ENCODE data around the gene RS1.

RS1 gene

GRCh38 chrX:18709833-18710232 is 37.9 kb upstream of the RS1 start:
- TF ChIP-seq, protein P1, sequence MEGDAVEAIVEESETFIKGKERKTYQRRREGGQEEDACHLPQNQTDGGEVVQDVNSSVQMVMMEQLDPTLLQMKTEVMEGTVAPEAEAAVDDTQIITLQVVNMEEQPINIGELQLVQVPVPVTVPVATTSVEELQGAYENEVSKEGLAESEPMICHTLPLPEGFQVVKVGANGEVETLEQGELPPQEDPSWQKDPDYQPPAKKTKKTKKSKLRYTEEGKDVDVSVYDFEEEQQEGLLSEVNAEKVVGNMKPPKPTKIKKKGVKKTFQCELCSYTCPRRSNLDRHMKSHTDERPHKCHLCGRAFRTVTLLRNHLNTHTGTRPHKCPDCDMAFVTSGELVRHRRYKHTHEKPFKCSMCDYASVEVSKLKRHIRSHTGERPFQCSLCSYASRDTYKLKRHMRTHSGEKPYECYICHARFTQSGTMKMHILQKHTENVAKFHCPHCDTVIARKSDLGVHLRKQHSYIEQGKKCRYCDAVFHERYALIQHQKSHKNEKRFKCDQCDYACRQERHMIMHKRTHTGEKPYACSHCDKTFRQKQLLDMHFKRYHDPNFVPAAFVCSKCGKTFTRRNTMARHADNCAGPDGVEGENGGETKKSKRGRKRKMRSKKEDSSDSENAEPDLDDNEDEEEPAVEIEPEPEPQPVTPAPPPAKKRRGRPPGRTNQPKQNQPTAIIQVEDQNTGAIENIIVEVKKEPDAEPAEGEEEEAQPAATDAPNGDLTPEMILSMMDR (IDR thresholded peaks at IDR 0.05; ENCODE audit: low read length), result no peak
- no peak for TF ChIP-seq EZH2 (IDR thresholded peaks at IDR 0.05; ENCODE audit: borderline replicate concordance, low read length)
- Histone ChIP-seq H3K4me1 (ENCODE audit: insufficient read depth, low read length, severe bottlenecking) (no peaks in the 10 kb centered on the region), H3K79me2 (ENCODE audit: insufficient read depth, low read length) (no peaks in the 10 kb centered on the region), H4K20me1 (ENCODE audit: insufficient read depth, low read length) (no peaks in the 10 kb centered on the region), H3K27ac (ENCODE audit: low read depth, low read length, poor library complexity, severe bottlenecking) (no peak overlapping the region), H3K27me3 (ENCODE audit: insufficient read depth, low read length) (no peaks in the 10 kb centered on the region), H3K36me3 (ENCODE audit: insufficient read depth, low read length) (no peaks in the 10 kb centered on the region), H3K9me3 (ENCODE audit: low read length) (no peaks in the 10 kb centered on the region), H2AFZ (ENCODE audit: low read length) (no peak overlapping the region), H3K9me2 (ENCODE audit: low read depth, low read length) (no peaks in the 10 kb centered on the region), H3K4me3 (ENCODE audit: low read depth, low read length, poor library complexity, severe bottlenecking) (no peak overlapping the region), H3K4me2 (ENCODE audit: low read length) (no peak overlapping the region), H3F3A (ENCODE audit: insufficient read depth, low read length) (no peaks in the 10 kb centered on the region), H3K9ac (ENCODE audit: low read length) (no peak overlapping the region)

DNA sequence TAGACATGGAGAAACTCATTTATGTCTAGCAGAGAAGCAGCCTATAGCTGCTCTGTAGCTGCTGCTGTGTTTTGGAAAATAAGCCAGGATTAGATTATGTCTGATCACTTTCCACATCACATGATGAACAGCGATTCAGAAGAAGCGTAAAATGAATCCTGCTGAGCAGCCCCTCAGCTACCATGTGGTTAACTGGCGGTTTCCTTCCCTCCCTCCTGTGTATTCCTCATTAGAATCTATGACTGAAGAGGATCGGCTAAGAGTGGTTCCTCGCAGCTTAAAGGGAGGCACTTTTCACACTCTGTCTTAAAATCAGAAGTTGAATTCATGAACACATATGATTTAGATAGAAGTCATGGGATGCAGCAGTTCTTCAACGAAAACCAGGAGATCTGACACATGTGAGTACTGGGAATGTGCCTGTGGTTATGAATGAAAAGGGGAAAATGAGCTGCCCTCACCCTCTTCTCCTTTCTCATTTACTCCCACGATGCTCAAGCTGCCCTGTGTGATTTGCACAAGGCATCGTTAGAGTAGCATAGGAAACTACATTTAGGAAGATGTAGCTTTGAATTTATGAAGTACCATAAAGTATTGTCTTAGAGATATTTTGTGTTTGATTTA is 35.6 kb upstream of the RS1 start, which contains the start of gene PPEF1:
Gene PPEF1 (plus strand): TSS at position 220 of the 624 bp plus-strand sequence. CDS start 136 bp downstream, at position 356.
- H3K27me3 ChIP-seq (ENCODE audit: insufficient read depth, low read length), result no peaks in the 10 kb centered on the region
- H4K20me1 ChIP-seq (ENCODE audit: insufficient read depth, low read length), result no peaks in the 10 kb centered on the region
- H3K27ac ChIP-seq (ENCODE audit: low read depth, low read length, poor library complexity, severe bottlenecking), result no peak within 1 kb of the TSS
- H3K4me1 ChIP-seq (ENCODE audit: insufficient read depth, low read length, severe bottlenecking), result no peaks in the 10 kb centered on the region
- no peaks in the 10 kb centered on the region for H3K9me3 ChIP-seq (ENCODE audit: low read length)
- no peak within 1 kb of the TSS for H2AFZ ChIP-seq (ENCODE audit: low read length)
- H3K36me3 ChIP-seq (ENCODE audit: insufficient read depth, low read length), result no peaks in the 10 kb centered on the region
- no peaks in the 10 kb centered on the region for H3K79me2 ChIP-seq (ENCODE audit: insufficient read depth, low read length)
- no peak within 1 kb of the TSS for H3K4me2 ChIP-seq (ENCODE audit: low read length)
- H3K4me3 ChIP-seq (ENCODE audit: low read depth, low read length, poor library complexity, severe bottlenecking), result no peak within 1 kb of the TSS
- no peak within 1 kb of the TSS for H3K9ac ChIP-seq (ENCODE audit: low read length)
- no peak for TF ChIP-seq EZH2 (IDR thresholded peaks at IDR 0.05; ENCODE audit: borderline replicate concordance, low read length)
- TF ChIP-seq, protein P1 (IDR thresholded peaks at IDR 0.05; ENCODE audit: low read length), result no peak
- no peaks in the 10 kb centered on the region for H3F3A ChIP-seq (ENCODE audit: insufficient read depth, low read length)
- H3K9me2 ChIP-seq (ENCODE audit: low read depth, low read length), result no peaks in the 10 kb centered on the region

DNA sequence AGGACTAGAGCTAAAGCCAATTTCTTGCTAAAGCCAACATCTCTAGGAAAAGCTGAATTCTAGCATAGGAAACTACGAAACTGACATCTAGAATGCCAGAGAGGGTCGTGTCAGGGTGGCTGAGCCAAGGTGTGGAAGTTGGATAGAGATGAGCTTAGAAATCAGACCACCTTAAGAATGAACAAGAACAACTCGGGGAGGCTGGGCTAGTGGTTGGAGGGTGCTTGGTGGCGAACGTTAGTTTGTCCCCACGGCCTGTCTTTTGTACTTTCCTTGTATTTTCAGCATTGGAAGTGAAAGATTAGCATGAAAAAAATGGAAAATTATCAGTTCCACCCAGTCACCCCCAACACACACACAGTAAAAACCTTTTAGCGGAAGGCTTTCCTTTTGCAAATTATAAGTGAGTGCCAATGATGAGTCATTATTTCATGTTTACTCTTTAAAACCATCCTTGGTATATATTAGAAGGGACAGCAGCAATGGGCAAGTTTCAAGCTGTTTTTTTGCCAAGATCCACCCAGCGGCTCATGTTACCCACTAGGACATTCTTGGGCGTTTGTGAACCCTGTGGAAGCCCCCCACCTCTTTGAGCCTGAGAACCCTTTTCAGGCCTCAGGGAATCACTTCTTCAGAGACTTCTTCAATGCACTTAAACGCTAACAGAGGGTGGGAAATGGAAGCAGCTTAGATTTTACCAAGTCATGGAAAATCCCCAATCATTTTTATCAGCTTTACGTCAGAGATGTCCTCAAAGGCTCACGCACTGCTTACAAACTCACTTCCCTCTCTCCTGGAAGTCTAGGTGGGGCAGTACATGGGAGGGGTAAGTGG is 30.7 kb upstream of the RS1 start:
- no peaks in the 10 kb centered on the region for H3K79me2 ChIP-seq (ENCODE audit: insufficient read depth, low read length)
- H3K4me3 ChIP-seq (ENCODE audit: low read depth, low read length, poor library complexity, severe bottlenecking), result no peak overlapping the region
- no peaks in the 10 kb centered on the region for H3K9me3 ChIP-seq (ENCODE audit: low read length)
- H3K27ac ChIP-seq (ENCODE audit: low read depth, low read length, poor library complexity, severe bottlenecking), result no peak overlapping the region
- H4K20me1 ChIP-seq (ENCODE audit: insufficient read depth, low read length), result no peaks in the 10 kb centered on the region
- H3K4me2 ChIP-seq (ENCODE audit: low read length), result no peak overlapping the region
- H2AFZ ChIP-seq (ENCODE audit: low read length), result no peak overlapping the region
- no peaks in the 10 kb centered on the region for H3F3A ChIP-seq (ENCODE audit: insufficient read depth, low read length)
- H3K9me2 ChIP-seq (ENCODE audit: low read depth, low read length), result no peaks in the 10 kb centered on the region
- no peaks in the 10 kb centered on the region for H3K4me1 ChIP-seq (ENCODE audit: insufficient read depth, low read length, severe bottlenecking)
- no peak overlapping the region for H3K9ac ChIP-seq (ENCODE audit: low read length)
- no peak for TF ChIP-seq EZH2 (IDR thresholded peaks at IDR 0.05; ENCODE audit: borderline replicate concordance, low read length)
- TF ChIP-seq, protein P1 (IDR thresholded peaks at IDR 0.05; ENCODE audit: low read length), result no peak
- no peaks in the 10 kb centered on the region for H3K27me3 ChIP-seq (ENCODE audit: insufficient read depth, low read length)
- H3K36me3 ChIP-seq (ENCODE audit: insufficient read depth, low read length), result no peaks in the 10 kb centered on the region

All from OCI-LY1 (cell line).